Measurements from ENCODE around the gene SSH2. TPM values are rescaled to one million over a fixed set of nuclear protein-coding genes. Genes with fewer than 3 reads are reported as not detected.

Gene SSH2
- polyA plus RNA-seq, 1 experiment = 24.1 TPM

GRCh38 chr17:29615492-29616299 is 314.3 kb downstream of the SSH2 start:
- H3K27me3 ChIP-seq (ENCODE audit: control insufficient read depth, insufficient read depth, low read length) = no peaks in the 10 kb centered on the region
- H3K27ac ChIP-seq (ENCODE audit: low read depth, low read length) = no peak overlapping the region
- H3K4me3 ChIP-seq (ENCODE audit: low read depth, low read length) = peak overlapping the region; percentile 46
- no peak for DNase-seq (ENCODE audit: low read depth, low spot score)
- no peak for TF ChIP-seq CTCF (IDR thresholded peaks at IDR 0.05; ENCODE audit: low read depth, low read length)
- POLR2A ChIA-PET = interaction anchor here (1.0 to 1.3 kb wide), 4 partner anchors 18 to 246 kb away, joined by 3 to 8 read pairs (median 4); partner anchors contain the start of gene ANKRD13B
- H3K9me3 ChIP-seq (ENCODE audit: control insufficient read depth, insufficient read depth, low read length) = peaks cover 9% of the 10 kb centered on the region; the same call in 1 of the 2 replicates
- CTCF ChIA-PET = interaction anchor here (0.6 to 1.9 kb wide), 8 partner anchors 15 to 477 kb away, joined by 3 to 7 read pairs (median 4); no protein-coding TSS in a partner anchor

- TF ChIP-seq CTCF (IDR thresholded peaks at IDR 0.05; ENCODE audit: low read depth, low read length) = no peak
Observed at GRCh38 chr17:29615048-29615385, 315.0 kb downstream of the SSH2 start.

DNA sequence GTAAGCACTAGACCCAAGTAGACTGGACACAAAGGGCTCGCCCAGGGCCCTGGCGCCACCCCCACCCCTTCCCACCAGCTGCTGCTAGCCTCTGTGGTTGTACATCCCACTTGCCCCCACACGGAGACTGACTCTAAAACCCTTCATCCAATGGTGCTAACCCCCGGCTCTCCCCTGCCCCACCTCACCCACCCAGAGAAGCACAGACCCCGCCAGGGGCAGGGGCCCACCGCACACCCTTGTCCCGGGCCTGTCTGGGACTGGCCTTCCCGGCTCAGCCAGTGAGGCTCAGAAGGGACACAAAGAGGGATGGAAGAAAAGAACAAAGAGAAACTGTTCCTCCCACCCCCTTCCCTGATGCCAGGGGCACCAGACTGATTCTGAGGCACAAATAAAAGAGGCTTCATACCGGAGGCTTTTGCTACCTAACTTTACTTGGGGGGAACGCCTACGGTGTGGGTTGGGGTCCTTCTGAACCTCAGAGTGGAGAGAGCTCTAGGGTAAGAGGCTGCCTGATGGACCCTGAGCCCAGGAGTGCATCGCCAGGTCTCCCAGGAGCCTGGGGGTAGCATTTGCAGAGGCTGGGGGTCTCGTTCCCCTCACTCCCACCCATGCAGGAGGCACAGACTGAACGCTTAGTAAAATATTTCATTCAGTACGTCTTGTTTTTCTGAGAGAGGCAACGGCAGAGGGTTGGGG is 315.5 kb downstream of the SSH2 start:
- ChIA-PET CTCF (interaction anchor here (0.6 to 1.8 kb wide), 7 partner anchors 10 to 478 kb away, joined by 3 to 7 read pairs (median 4); no protein-coding TSS in a partner anchor), POLR2A (interaction anchor here (1.3 kb wide), 2 partner anchors 17 to 22 kb away, joined by 4 to 8 read pairs; partner anchors contain the start of gene ANKRD13B)
- no peak for TF ChIP-seq CTCF (IDR thresholded peaks at IDR 0.05; ENCODE audit: low read depth, low read length)
- H3K27ac ChIP-seq (ENCODE audit: low read depth, low read length) = no peak overlapping the region
- no peak overlapping the region for H3K4me3 ChIP-seq (ENCODE audit: low read depth, low read length)
- peaks cover 9% of the 10 kb centered on the region; the same call in 1 of the 2 replicates for H3K9me3 ChIP-seq (ENCODE audit: control insufficient read depth, insufficient read depth, low read length)
- no peak for DNase-seq (ENCODE audit: low read depth, low spot score)
- H3K27me3 ChIP-seq (ENCODE audit: control insufficient read depth, insufficient read depth, low read length) = no peaks in the 10 kb centered on the region

More at GRCh38 chr17:29615048-29615385, 315.0 kb downstream of the SSH2 start:
- H3K4me3 ChIP-seq (ENCODE audit: low read depth, low read length) = peak overlapping the region; percentile 46
- no peak overlapping the region for H3K27ac ChIP-seq (ENCODE audit: low read depth, low read length)
- ChIA-PET POLR2A (interaction anchor here (1.0 to 1.3 kb wide), 4 partner anchors 18 to 245 kb away, joined by 3 to 8 read pairs (median 4); partner anchors contain the start of gene ANKRD13B), CTCF (interaction anchor here (0.6 to 1.8 kb wide), 7 partner anchors 15 to 478 kb away, joined by 3 to 7 read pairs (median 4); no protein-coding TSS in a partner anchor)
- H3K27me3 ChIP-seq (ENCODE audit: control insufficient read depth, insufficient read depth, low read length) = no peaks in the 10 kb centered on the region
- DNase-seq (ENCODE audit: low read depth, low spot score) = no peak
- peaks cover 9% of the 10 kb centered on the region; the same call in 1 of the 2 replicates for H3K9me3 ChIP-seq (ENCODE audit: control insufficient read depth, insufficient read depth, low read length)

DNA sequence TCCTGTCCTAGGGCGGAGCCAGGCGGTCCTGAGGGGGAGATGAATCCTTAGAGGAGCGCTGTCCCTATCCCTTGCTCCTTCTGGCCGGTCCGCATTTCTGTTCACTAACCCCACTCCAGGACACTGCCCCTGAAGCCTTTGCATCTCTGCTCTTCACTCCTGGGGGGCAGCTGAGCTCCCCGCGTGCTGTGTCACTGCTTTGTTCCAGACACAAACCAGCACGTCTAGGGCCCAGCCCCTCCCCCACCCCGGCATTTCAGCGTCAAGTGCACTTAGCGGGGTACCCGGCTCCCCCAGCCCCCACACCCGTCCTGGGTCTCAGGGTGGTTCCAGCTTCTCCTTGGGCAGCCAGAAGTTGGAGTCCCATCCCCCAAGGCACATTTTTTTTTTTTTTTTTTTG is 316.2 kb downstream of the SSH2 start:
- no peak for DNase-seq (ENCODE audit: low read depth, low spot score)
- Histone ChIP-seq H3K9me3 (ENCODE audit: control insufficient read depth, insufficient read depth, low read length) (peaks cover 9% of the 10 kb centered on the region; the same call in 1 of the 2 replicates), H3K27ac (ENCODE audit: low read depth, low read length) (no peak overlapping the region), H3K4me3 (ENCODE audit: low read depth, low read length) (no peak overlapping the region), H3K27me3 (ENCODE audit: control insufficient read depth, insufficient read depth, low read length) (no peaks in the 10 kb centered on the region)
- TF ChIP-seq CTCF (IDR thresholded peaks at IDR 0.05; ENCODE audit: low read depth, low read length) = no peak
- CTCF ChIA-PET = interaction anchor here (0.6 to 1.6 kb wide), 8 partner anchors 10 to 166 kb away, joined by 3 to 5 read pairs (median 4); no protein-coding TSS in a partner anchor
- POLR2A ChIA-PET = interaction anchor here (0.6 kb wide), 1 partner anchor 31 kb away, joined by 4 read pairs; no protein-coding TSS in a partner anchor

Measured in AG04450 (cell line).